Skeletal muscle tissue (tissue), 4 donors: ENCODE measurements around the gene TFPI. TPM values are rescaled to one million over a fixed set of nuclear protein-coding genes. Genes with fewer than 3 reads are reported as not detected.
A peak's percentile ranks its signal among the peaks of the same experiment; 100 is the strongest.

Source experiments
- H3K27ac ChIP-seq: one replicate; pipeline ENCODE4 v1.7.0; 2013; ENCODE audit warnings: mild to moderate bottlenecking, low read depth, low read length, inconsistent platforms
- H3K27me3 ChIP-seq, 3 donors: one replicate each; pipeline ENCODE4 v1.7.0; 2013; ENCODE audit warnings: low read length in 3 of 3; ENCODE audit not compliant: control insufficient read depth in 3 of 3, insufficient read depth in 3 of 3
- H3K36me3 ChIP-seq, 3 donors: one replicate each; pipeline ENCODE4 v1.7.0; 2013; ENCODE audit warnings: low read length in 3 of 3; ENCODE audit not compliant: control insufficient read depth in 3 of 3, insufficient read depth in 3 of 3
- H3K4me1 ChIP-seq, 3 donors: one replicate each; pipeline ENCODE4 v1.7.0; 2013; ENCODE audit warnings: low read length in 3 of 3, mild to moderate bottlenecking in 3 of 3; ENCODE audit not compliant: control insufficient read depth in 3 of 3, insufficient read depth in 3 of 3
- H3K4me3 ChIP-seq, 3 donors: one replicate each; pipeline ENCODE4 v1.7.0; 2013; ENCODE audit warnings: low read length in 3 of 3
- H3K9ac ChIP-seq, 3 donors: one replicate each; pipeline ENCODE4 v1.7.0; 2013; ENCODE audit warnings: low read length in 3 of 3, mild to moderate bottlenecking in 3 of 3, moderate library complexity in 2 of 3, low read depth in 1 of 3
- H3K9me3 ChIP-seq, 3 donors: one replicate each; pipeline ENCODE4 v1.7.0; 2013; ENCODE audit warnings: low read length in 3 of 3; ENCODE audit not compliant: control insufficient read depth in 3 of 3
- total RNA-seq: library from RNA; depleted of rRNA; stranded (reverse); fragments of >200 nt; gene quantifications from one replicate; pipeline ENCODE4 v1.2.3, GENCODE V29; 2014
- donor health status: Osteomylitis.

TFPI gene
- total RNA-seq, 1 donor from 2014 or later = 47.0 TPM

DNA sequence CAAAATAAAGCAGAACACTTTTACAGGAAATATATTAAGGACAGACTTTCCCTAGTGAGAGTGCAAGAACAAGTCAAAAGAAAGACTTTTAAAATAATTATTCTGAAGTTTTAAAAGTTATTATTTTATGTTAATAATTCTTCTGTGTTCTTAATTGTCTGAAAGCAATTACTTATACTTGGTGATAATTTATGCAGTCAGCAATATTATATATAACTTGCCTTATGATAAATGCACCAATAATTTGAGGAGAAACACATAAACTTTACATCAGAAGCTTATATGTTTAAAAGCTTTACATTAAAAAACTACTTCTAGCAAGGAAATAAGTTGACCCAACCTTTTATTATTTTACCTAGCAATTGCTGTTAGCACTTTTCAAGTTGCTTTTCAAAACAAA, 102.7 kb downstream of the TFPI start:
- H3K9me3 ChIP-seq = no peaks in the 10 kb centered on the region
- H3K27me3 ChIP-seq = no peaks in the 10 kb centered on the region
- no peak overlapping the region for H3K27ac ChIP-seq
- no peak overlapping the region for H3K9ac ChIP-seq
- H3K4me3 ChIP-seq = no peak overlapping the region
- peaks cover 0 to 4% (median 0%) of the 10 kb centered on the region in 3 donors for H3K4me1 ChIP-seq
- H3K36me3 ChIP-seq = no peaks in the 10 kb centered on the region

DNA sequence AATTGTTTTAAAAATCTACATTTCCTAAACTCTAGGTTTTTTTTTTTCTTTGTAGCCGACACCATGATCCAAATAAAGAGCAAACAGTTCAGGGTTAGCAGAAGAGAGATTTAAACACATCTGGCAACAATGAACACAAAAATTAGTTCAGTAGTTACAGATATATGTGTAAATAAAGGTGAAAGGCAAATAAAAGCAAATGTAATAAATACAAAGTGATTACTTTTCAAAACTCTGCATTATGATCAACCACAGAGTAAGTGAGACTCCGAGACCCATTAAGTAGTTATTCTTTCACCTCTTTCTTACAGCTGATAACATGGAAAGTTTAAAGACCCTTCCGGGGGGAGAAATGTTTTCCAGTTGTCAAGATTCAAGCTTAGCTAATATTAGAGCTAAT, 106.9 kb downstream of the TFPI start:
- H3K9ac ChIP-seq = peak overlapping the region in 2 of 3 donors; percentile 52 to 73
- H3K4me1 ChIP-seq = peaks cover 0 to 4% (median 0%) of the 10 kb centered on the region in 3 donors
- H3K4me3 ChIP-seq = peak overlapping the region; percentile 0 to 85 (median 42)
- no peaks in the 10 kb centered on the region for H3K36me3 ChIP-seq
- no peaks in the 10 kb centered on the region for H3K9me3 ChIP-seq
- no peaks in the 10 kb centered on the region for H3K27me3 ChIP-seq
- no peak overlapping the region for H3K27ac ChIP-seq

GRCh38 chr2:187446711-187447110, 107.5 kb downstream of the TFPI start:
- Histone ChIP-seq H3K9me3 (no peaks in the 10 kb centered on the region), H3K4me1 (peaks cover 0 to 4% (median 0%) of the 10 kb centered on the region in 3 donors), H3K36me3 (no peaks in the 10 kb centered on the region), H3K4me3 (peak overlapping the region in 1 of 3 donors; percentile 85), H3K9ac (peak overlapping the region in 1 of 3 donors; percentile 73), H3K27me3 (no peaks in the 10 kb centered on the region), H3K27ac (no peak overlapping the region)

- Histone ChIP-seq H3K36me3 (no peaks in the 10 kb centered on the region), H3K4me1 (peaks cover 0 to 4% (median 0%) of the 10 kb centered on the region in 3 donors), H3K4me3 (peak overlapping the region in 1 of 3 donors; percentile 31), H3K27ac (no peak overlapping the region), H3K27me3 (no peaks in the 10 kb centered on the region), H3K9me3 (no peaks in the 10 kb centered on the region), H3K9ac (no peak overlapping the region)
These were observed 109.2 kb downstream of the TFPI start for GRCh38 chr2:187445051-187445450.

- Histone ChIP-seq H3K9ac (no peak overlapping the region), H3K9me3 (no peaks in the 10 kb centered on the region), H3K27ac (no peak overlapping the region), H3K4me3 (no peak overlapping the region), H3K4me1 (no peaks in the 10 kb centered on the region), H3K27me3 (no peaks in the 10 kb centered on the region), H3K36me3 (no peaks in the 10 kb centered on the region)
These were observed 111.5 kb downstream of the TFPI start for GRCh38 chr2:187442778-187443177.

GRCh38 chr2:187442378-187442777, 111.9 kb downstream of the TFPI start:
- H3K9ac ChIP-seq = no peak overlapping the region
- H3K27me3 ChIP-seq = no peaks in the 10 kb centered on the region
- H3K4me3 ChIP-seq = no peak overlapping the region
- no peak overlapping the region for H3K27ac ChIP-seq
- no peaks in the 10 kb centered on the region for H3K4me1 ChIP-seq
- no peaks in the 10 kb centered on the region for H3K36me3 ChIP-seq
- H3K9me3 ChIP-seq = no peaks in the 10 kb centered on the region

DNA sequence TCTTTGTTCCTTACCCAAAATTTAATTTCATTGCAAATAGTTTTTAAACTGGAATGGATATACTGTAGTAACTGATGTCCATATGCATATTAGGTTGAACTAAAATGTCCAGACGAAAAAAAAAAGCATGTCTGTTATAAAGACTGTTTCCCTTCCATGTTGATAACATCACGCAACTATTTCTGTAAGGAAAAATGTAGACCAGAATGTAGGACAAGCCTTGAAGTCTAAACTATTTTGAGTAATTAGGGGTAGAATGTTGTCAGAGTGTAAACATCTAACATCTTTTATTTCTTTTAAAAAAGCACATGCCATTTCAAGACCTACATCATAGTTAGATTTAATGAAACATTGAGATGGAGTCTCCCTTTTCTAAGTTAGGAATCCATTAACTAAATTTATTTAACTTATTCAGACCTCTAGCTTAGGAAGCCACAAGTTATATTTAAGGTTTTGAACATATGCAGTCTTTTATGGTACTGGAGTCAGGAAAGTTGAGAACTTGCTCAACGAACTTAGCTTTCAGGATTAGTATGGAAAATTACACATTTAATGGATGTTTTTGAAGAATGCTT, 114.0 kb downstream of the TFPI start:
- no peak overlapping the region for H3K9ac ChIP-seq
- no peaks in the 10 kb centered on the region for H3K9me3 ChIP-seq
- H3K27ac ChIP-seq = no peak overlapping the region
- H3K36me3 ChIP-seq = no peaks in the 10 kb centered on the region
- H3K27me3 ChIP-seq = no peaks in the 10 kb centered on the region
- no peaks in the 10 kb centered on the region for H3K4me1 ChIP-seq
- no peak overlapping the region for H3K4me3 ChIP-seq

GRCh38 chr2:187438455-187438854, 115.8 kb downstream of the TFPI start:
- no peak overlapping the region for H3K9ac ChIP-seq
- no peak overlapping the region for H3K4me3 ChIP-seq
- H3K9me3 ChIP-seq = no peaks in the 10 kb centered on the region
- H3K27me3 ChIP-seq = no peaks in the 10 kb centered on the region
- H3K36me3 ChIP-seq = no peaks in the 10 kb centered on the region
- H3K27ac ChIP-seq = no peak overlapping the region
- no peaks in the 10 kb centered on the region for H3K4me1 ChIP-seq

DNA sequence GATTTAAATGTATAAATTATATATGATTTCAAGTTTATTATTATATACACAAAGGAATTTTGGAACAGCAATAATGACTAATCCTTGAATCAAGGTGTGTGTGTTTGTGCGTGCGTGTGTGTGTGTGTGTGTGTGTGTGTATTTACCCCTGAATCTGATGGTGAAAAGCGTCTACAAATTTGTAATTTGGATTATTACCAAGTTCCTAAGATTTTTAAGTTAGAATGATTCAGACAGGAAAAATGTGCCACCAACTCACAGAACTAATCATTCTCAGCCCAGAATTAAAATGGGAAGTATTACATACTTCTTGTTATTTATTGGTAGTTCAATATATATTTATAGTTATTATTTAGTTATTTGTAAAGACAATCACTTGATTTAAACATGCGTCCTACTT, 118.5 kb downstream of the TFPI start:
- Histone ChIP-seq H3K4me3 (no peak overlapping the region), H3K4me1 (no peaks in the 10 kb centered on the region), H3K36me3 (no peaks in the 10 kb centered on the region), H3K9ac (no peak overlapping the region), H3K27me3 (no peaks in the 10 kb centered on the region), H3K9me3 (no peaks in the 10 kb centered on the region), H3K27ac (no peak overlapping the region)

DNA sequence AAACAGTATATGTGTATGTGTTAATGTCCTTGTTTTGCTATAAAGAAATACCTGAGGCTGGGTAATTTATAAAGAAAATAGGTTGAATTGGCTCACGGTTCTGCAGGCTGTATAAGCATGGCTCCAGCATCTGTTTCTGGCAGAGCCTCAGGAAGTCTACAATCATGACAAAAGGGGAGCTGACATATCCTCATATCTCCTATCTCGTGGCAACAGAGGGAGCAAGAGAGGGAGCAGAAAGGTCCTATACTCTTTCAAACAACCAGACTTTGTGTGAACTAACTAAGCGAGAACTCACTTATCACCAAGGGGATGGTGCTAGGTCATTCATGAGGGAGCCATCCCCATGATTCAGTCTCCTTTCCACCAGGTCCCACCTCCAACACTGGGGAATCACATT, 119.2 kb downstream of the TFPI start:
- Histone ChIP-seq H3K4me1 (no peaks in the 10 kb centered on the region), H3K9ac (no peak overlapping the region), H3K27me3 (no peaks in the 10 kb centered on the region), H3K9me3 (no peaks in the 10 kb centered on the region), H3K27ac (no peak overlapping the region), H3K36me3 (no peaks in the 10 kb centered on the region), H3K4me3 (no peak overlapping the region)
